ENCODE measurements around the gene TDRD3.
A peak's percentile ranks its signal among the peaks of the same experiment; 100 is the strongest.

Gene TDRD3

DNA sequence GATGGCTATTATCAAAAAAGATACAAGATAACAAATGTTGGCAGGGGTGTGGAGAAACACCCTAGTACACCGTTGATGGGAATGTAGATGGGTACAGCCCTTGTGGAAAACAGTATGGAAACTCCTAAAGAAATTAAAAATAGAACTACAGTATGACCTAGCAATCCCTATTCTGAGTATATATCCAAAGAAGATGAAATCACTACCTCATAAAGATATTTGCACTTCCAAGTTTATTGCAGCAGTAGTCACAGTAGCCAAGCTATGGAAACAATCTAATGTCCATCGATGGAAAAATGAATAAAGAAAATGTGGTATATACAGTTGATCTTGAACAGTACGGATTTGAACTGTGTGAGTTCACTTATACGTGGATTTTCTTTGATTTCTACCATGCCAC lies 28.3 kb downstream of the TDRD3 start:
- Histone ChIP-seq H3K79me2 (peaks cover 4% of the 10 kb centered on the region), H3K9me3 (ENCODE audit: control insufficient read depth, low read length) (no peaks in the 10 kb centered on the region), H3K4me1 (no peaks in the 10 kb centered on the region), H3K9ac (no peak overlapping the region), H3K36me3 (ENCODE audit: control insufficient read depth, insufficient read depth, low read length) (no peaks in the 10 kb centered on the region), H3K27ac (no peak overlapping the region), H3K4me2 (ENCODE audit: low read length) (no peak overlapping the region), H3K27me3 (ENCODE audit: control insufficient read depth, insufficient read depth, low read length) (no peaks in the 10 kb centered on the region), H3K4me3 (ENCODE audit: low read depth, low read length) (no peak overlapping the region), H2AFZ (no peak overlapping the region)
- TF ChIP-seq, protein P1, sequence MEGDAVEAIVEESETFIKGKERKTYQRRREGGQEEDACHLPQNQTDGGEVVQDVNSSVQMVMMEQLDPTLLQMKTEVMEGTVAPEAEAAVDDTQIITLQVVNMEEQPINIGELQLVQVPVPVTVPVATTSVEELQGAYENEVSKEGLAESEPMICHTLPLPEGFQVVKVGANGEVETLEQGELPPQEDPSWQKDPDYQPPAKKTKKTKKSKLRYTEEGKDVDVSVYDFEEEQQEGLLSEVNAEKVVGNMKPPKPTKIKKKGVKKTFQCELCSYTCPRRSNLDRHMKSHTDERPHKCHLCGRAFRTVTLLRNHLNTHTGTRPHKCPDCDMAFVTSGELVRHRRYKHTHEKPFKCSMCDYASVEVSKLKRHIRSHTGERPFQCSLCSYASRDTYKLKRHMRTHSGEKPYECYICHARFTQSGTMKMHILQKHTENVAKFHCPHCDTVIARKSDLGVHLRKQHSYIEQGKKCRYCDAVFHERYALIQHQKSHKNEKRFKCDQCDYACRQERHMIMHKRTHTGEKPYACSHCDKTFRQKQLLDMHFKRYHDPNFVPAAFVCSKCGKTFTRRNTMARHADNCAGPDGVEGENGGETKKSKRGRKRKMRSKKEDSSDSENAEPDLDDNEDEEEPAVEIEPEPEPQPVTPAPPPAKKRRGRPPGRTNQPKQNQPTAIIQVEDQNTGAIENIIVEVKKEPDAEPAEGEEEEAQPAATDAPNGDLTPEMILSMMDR (IDR thresholded peaks at IDR 0.05): no peak

- H3K27me3 ChIP-seq (ENCODE audit: control insufficient read depth, insufficient read depth, low read length): no peaks in the 10 kb centered on the region
- H3K4me1 ChIP-seq: no peaks in the 10 kb centered on the region
- TF ChIP-seq, protein P1 (IDR thresholded peaks at IDR 0.05): no peak
- H3K4me3 ChIP-seq (ENCODE audit: low read depth, low read length): no peak overlapping the region
- H3K79me2 ChIP-seq: peaks cover 4% of the 10 kb centered on the region
- H3K4me2 ChIP-seq (ENCODE audit: low read length): no peak overlapping the region
- no peak overlapping the region for H3K27ac ChIP-seq
- no peaks in the 10 kb centered on the region for H3K9me3 ChIP-seq (ENCODE audit: control insufficient read depth, low read length)
- no peaks in the 10 kb centered on the region for H3K36me3 ChIP-seq (ENCODE audit: control insufficient read depth, insufficient read depth, low read length)
- H3K9ac ChIP-seq: no peak overlapping the region
- no peak overlapping the region for H2AFZ ChIP-seq
Measured at GRCh38 chr13:60426075-60426474, 29.1 kb downstream of the TDRD3 start.

- Histone ChIP-seq H2AFZ (no peak overlapping the region), H3K27ac (no peak overlapping the region), H3K4me2 (ENCODE audit: low read length) (no peak overlapping the region), H3K27me3 (ENCODE audit: control insufficient read depth, insufficient read depth, low read length) (no peaks in the 10 kb centered on the region), H3K4me1 (no peaks in the 10 kb centered on the region), H3K9me3 (ENCODE audit: control insufficient read depth, low read length) (no peaks in the 10 kb centered on the region), H3K79me2 (no peaks in the 10 kb centered on the region), H3K36me3 (ENCODE audit: control insufficient read depth, insufficient read depth, low read length) (no peaks in the 10 kb centered on the region), H3K9ac (no peak overlapping the region), H3K4me3 (ENCODE audit: low read depth, low read length) (no peak overlapping the region)
- TF ChIP-seq, protein P1 (IDR thresholded peaks at IDR 0.05): no peak
Measured at GRCh38 chr13:60427285-60427684, 30.3 kb downstream of the TDRD3 start.

GRCh38 chr13:60431108-60431700 lies 34.2 kb downstream of the TDRD3 start:
- H3K4me1 ChIP-seq: no peaks in the 10 kb centered on the region
- H3K4me3 ChIP-seq (ENCODE audit: low read depth, low read length): no peak overlapping the region
- no peaks in the 10 kb centered on the region for H3K27me3 ChIP-seq (ENCODE audit: control insufficient read depth, insufficient read depth, low read length)
- H3K36me3 ChIP-seq (ENCODE audit: control insufficient read depth, insufficient read depth, low read length): no peaks in the 10 kb centered on the region
- no peak overlapping the region for H3K27ac ChIP-seq
- H3K9ac ChIP-seq: no peak overlapping the region
- H3K79me2 ChIP-seq: peaks cover under 1% of the 10 kb centered on the region
- TF ChIP-seq, protein P1 (IDR thresholded peaks at IDR 0.05): peak; percentile 82
- H3K4me2 ChIP-seq (ENCODE audit: low read length): no peak overlapping the region
- H2AFZ ChIP-seq: no peak overlapping the region
- no peaks in the 10 kb centered on the region for H3K9me3 ChIP-seq (ENCODE audit: control insufficient read depth, low read length)

- no peaks in the 10 kb centered on the region for H3K27me3 ChIP-seq (ENCODE audit: control insufficient read depth, insufficient read depth, low read length)
- H3K9ac ChIP-seq: no peak overlapping the region
- TF ChIP-seq, protein P1 (IDR thresholded peaks at IDR 0.05): no peak
- no peak overlapping the region for H3K4me2 ChIP-seq (ENCODE audit: low read length)
- no peak overlapping the region for H2AFZ ChIP-seq
- H3K36me3 ChIP-seq (ENCODE audit: control insufficient read depth, insufficient read depth, low read length): no peaks in the 10 kb centered on the region
- H3K9me3 ChIP-seq (ENCODE audit: control insufficient read depth, low read length): no peaks in the 10 kb centered on the region
- peaks cover 5% of the 10 kb centered on the region for H3K79me2 ChIP-seq
- H3K4me1 ChIP-seq: no peaks in the 10 kb centered on the region
- H3K4me3 ChIP-seq (ENCODE audit: low read depth, low read length): no peak overlapping the region
- no peak overlapping the region for H3K27ac ChIP-seq
Measured at GRCh38 chr13:60433505-60433904, 36.5 kb downstream of the TDRD3 start.
